ENCODE data around the gene KCNJ9. TPM values are rescaled to one million over a fixed set of nuclear protein-coding genes. Genes with fewer than 3 reads are reported as not detected.
"Not testable (repeated sequence)": the region's sequence is repeated elsewhere in the genome, so short reads cannot be mapped to it uniquely, and the experiment has no call there.

Gene KCNJ9
- total RNA-seq, 1 donor from 2014 or later = not detected

DNA sequence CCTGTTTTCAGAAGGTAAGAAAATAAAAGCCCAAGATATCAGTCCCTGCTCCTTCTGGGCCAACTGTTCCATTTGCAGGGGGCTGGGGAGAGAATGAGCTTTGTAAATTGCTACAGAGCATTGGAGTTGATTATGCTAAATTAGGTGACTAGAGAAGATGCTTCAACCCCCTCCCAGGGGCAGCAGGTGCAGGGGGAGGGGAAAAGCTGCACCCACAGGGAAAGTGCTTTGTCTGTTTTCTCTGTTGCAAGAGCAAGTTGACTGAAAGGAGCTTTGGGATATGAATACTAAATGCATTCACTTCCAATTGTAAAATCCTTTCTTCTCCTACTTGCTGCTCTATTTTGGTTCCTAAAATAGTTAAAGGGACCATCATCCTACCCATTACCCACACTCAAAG lies 33.0 kb upstream of the KCNJ9 start:
- no peak overlapping the region for H3K4me2 ChIP-seq (ENCODE audit: low read length)
- FAIRE-seq (no peak), DNase-seq (ENCODE audit: low read depth) (no peak)

DNA sequence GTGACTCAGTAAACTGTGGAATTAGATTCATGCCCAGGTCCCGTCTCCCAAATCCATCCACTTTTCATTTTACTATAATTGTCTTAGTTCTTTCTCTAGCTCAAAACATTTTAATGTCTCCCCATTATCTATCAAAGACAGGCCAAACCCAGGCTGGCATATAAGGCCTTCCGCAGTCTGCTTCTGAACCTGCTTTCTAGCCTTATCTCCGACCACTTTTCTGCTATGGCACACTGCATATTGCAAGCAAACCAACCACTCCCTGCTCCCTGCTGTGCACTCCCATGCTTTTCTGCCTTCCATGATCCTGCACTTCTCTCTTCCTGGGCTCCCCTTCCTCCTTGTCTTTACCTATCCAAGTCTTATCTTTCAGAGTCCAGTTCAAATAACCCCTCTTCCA lies 32.2 kb upstream of the KCNJ9 start:
- Histone ChIP-seq H3K9ac (ENCODE audit: low read length) (no peak overlapping the region), H3K4me3 (ENCODE audit: insufficient read depth, low read depth, low read length) (no peak overlapping the region), H3K27ac (ENCODE audit: low read depth, low read length) (no peak overlapping the region), H3K27me3 (ENCODE audit: insufficient read depth, low read length) (peaks cover 36% of the 10 kb centered on the region), H3K36me3 (ENCODE audit: insufficient read depth, low read length) (no peaks in the 10 kb centered on the region), H3K4me2 (ENCODE audit: low read length) (no peak overlapping the region), H4K20me1 (ENCODE audit: insufficient read depth, low read length) (no peaks in the 10 kb centered on the region), H3K4me1 (ENCODE audit: insufficient read depth, low read length) (peaks cover 5% of the 10 kb centered on the region), H2AFZ (ENCODE audit: low read depth, low read length) (no peak overlapping the region), H3K79me2 (ENCODE audit: insufficient read depth, low read length) (no peaks in the 10 kb centered on the region), H3K9me3 (ENCODE audit: insufficient read depth, low read depth, low read length) (no peaks in the 10 kb centered on the region)
- FAIRE-seq (no peak), DNase-seq (ENCODE audit: low read depth) (no peak)
- TF ChIP-seq, protein P1, sequence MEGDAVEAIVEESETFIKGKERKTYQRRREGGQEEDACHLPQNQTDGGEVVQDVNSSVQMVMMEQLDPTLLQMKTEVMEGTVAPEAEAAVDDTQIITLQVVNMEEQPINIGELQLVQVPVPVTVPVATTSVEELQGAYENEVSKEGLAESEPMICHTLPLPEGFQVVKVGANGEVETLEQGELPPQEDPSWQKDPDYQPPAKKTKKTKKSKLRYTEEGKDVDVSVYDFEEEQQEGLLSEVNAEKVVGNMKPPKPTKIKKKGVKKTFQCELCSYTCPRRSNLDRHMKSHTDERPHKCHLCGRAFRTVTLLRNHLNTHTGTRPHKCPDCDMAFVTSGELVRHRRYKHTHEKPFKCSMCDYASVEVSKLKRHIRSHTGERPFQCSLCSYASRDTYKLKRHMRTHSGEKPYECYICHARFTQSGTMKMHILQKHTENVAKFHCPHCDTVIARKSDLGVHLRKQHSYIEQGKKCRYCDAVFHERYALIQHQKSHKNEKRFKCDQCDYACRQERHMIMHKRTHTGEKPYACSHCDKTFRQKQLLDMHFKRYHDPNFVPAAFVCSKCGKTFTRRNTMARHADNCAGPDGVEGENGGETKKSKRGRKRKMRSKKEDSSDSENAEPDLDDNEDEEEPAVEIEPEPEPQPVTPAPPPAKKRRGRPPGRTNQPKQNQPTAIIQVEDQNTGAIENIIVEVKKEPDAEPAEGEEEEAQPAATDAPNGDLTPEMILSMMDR (IDR thresholded peaks at IDR 0.05; ENCODE audit: insufficient read depth, low read depth, low read length) = no peak
- no peak for TF ChIP-seq EZH2 (IDR thresholded peaks at IDR 0.05; ENCODE audit: insufficient read depth, low read length)
- no peak overlapping the region for H3K4me3 Mint-ChIP-seq (ENCODE audit: unreplicated experiment)
- no peaks in the 10 kb centered on the region for H3K36me3 Mint-ChIP-seq (ENCODE audit: low read depth, unreplicated experiment)
- H3K9me3 Mint-ChIP-seq (ENCODE audit: unreplicated experiment) = no peaks in the 10 kb centered on the region
- peaks cover 19% of the 10 kb centered on the region for H3K4me1 Mint-ChIP-seq (ENCODE audit: low read depth, unreplicated experiment)
- no peak overlapping the region for H3K27ac Mint-ChIP-seq (ENCODE audit: unreplicated experiment)
- H3K27me3 Mint-ChIP-seq (ENCODE audit: low read depth, unreplicated experiment) = peaks cover 36% of the 10 kb centered on the region

More for the DNA sequence above, 33.0 kb upstream of the KCNJ9 start:
- Mint-ChIP-seq H3K9me3 (ENCODE audit: unreplicated experiment) (no peaks in the 10 kb centered on the region), H3K4me3 (ENCODE audit: unreplicated experiment) (no peak overlapping the region), H3K4me1 (ENCODE audit: low read depth, unreplicated experiment) (peaks cover 19% of the 10 kb centered on the region), H3K36me3 (ENCODE audit: low read depth, unreplicated experiment) (no peaks in the 10 kb centered on the region), H3K27me3 (ENCODE audit: low read depth, unreplicated experiment) (peaks cover 32% of the 10 kb centered on the region), H3K27ac (ENCODE audit: unreplicated experiment) (no peak overlapping the region)
- Histone ChIP-seq H3K36me3 (ENCODE audit: insufficient read depth, low read length) (no peaks in the 10 kb centered on the region), H2AFZ (ENCODE audit: low read depth, low read length) (no peak overlapping the region), H3K4me3 (ENCODE audit: insufficient read depth, low read depth, low read length) (no peak overlapping the region), H3K27me3 (ENCODE audit: insufficient read depth, low read length) (peaks cover 36% of the 10 kb centered on the region), H3K4me1 (ENCODE audit: insufficient read depth, low read length) (peaks cover 5% of the 10 kb centered on the region), H3K9ac (ENCODE audit: low read length) (no peak overlapping the region), H3K79me2 (ENCODE audit: insufficient read depth, low read length) (no peaks in the 10 kb centered on the region), H4K20me1 (ENCODE audit: insufficient read depth, low read length) (no peaks in the 10 kb centered on the region), H3K27ac (ENCODE audit: low read depth, low read length) (no peak overlapping the region), H3K9me3 (ENCODE audit: insufficient read depth, low read depth, low read length) (no peaks in the 10 kb centered on the region)
- TF ChIP-seq, protein P1 (IDR thresholded peaks at IDR 0.05; ENCODE audit: insufficient read depth, low read depth, low read length) = no peak
- TF ChIP-seq EZH2 (IDR thresholded peaks at IDR 0.05; ENCODE audit: insufficient read depth, low read length) = no peak

DNA sequence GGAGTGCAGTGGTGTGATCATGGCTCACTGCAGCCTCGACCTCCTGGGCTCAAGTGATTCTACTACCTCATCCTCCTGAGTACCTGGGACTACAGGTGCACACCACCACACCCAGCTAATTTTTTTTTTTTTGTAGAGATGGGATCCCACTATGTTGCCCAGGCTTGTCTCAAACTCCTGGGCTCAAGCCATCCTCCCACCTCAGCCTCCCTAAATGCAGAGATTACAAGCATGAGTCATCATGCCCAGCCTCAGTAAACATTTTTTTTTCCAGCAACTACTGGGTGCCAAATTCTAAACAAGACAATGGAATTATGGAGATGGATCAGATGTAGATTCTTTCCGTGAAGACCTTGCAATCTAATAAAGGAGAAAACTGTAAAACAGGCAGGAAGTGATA lies 31.2 kb upstream of the KCNJ9 start:
- H3K27ac ChIP-seq (ENCODE audit: low read depth, low read length); H3K4me2 ChIP-seq (ENCODE audit: low read length); H3K9me3 Mint-ChIP-seq (ENCODE audit: unreplicated experiment); H3K79me2 ChIP-seq (ENCODE audit: insufficient read depth, low read length); FAIRE-seq; H3K4me3 ChIP-seq (ENCODE audit: insufficient read depth, low read depth, low read length); H2AFZ ChIP-seq (ENCODE audit: low read depth, low read length); H3K36me3 ChIP-seq (ENCODE audit: insufficient read depth, low read length); H3K36me3 Mint-ChIP-seq (ENCODE audit: low read depth, unreplicated experiment); H3K4me3 Mint-ChIP-seq (ENCODE audit: unreplicated experiment); H3K4me1 ChIP-seq (ENCODE audit: insufficient read depth, low read length); H3K27ac Mint-ChIP-seq (ENCODE audit: unreplicated experiment); H3K9ac ChIP-seq (ENCODE audit: low read length); DNase-seq (ENCODE audit: low read depth); H4K20me1 ChIP-seq (ENCODE audit: insufficient read depth, low read length); H3K9me3 ChIP-seq (ENCODE audit: insufficient read depth, low read depth, low read length): not testable (repeated sequence)
- H3K27me3 ChIP-seq (ENCODE audit: insufficient read depth, low read length) = peaks cover 36% of the 10 kb centered on the region
- peaks cover 19% of the 10 kb centered on the region for H3K4me1 Mint-ChIP-seq (ENCODE audit: low read depth, unreplicated experiment)
- peaks cover 36% of the 10 kb centered on the region for H3K27me3 Mint-ChIP-seq (ENCODE audit: low read depth, unreplicated experiment)

Measured in astrocyte (in vitro differentiated cells and primary cell).